Activated T-cell treated with anti-CD3 and anti-CD28 coated beads for 24 hours (primary cell): ENCODE results near the gene IFNL4.
"Not testable (repeated sequence)": the region's sequence is repeated elsewhere in the genome, so short reads cannot be mapped to it uniquely, and the experiment has no call there.

Experiments
- DNase-seq: peaks from one replicate; pipeline ENCODE4 v3.0.0-alpha.2; 2020; ENCODE audit warnings: low read depth

Gene IFNL4

GRCh38 chr19:39248806-39249205 lies at the start of gene IFNL4:
Gene IFNL4 (minus strand): TSS chr19:39248856.
- no peak for DNase-seq

- peak; percentile 25 for DNase-seq
Measured at GRCh38 chr19:39297931-39298634, 49.4 kb upstream of the IFNL4 start.

- no peak for DNase-seq
Measured at GRCh38 chr19:39296906-39297305, 48.2 kb upstream of the IFNL4 start.

- no peak for DNase-seq
Measured at GRCh38 chr19:39296055-39296645, 47.5 kb upstream of the IFNL4 start, which contains the start of gene IFNL1. Gene IFNL1 (plus strand): TSS chr19:39296407. CDS start chr19:39296422, 15 bp downstream.

- no peak for DNase-seq
Measured at GRCh38 chr19:39293394-39293793, 44.7 kb upstream of the IFNL4 start.

- DNase-seq: no peak
Measured at GRCh38 chr19:39284032-39284431, 35.4 kb upstream of the IFNL4 start.

GRCh38 chr19:39282021-39282420 lies 33.4 kb upstream of the IFNL4 start:
- DNase-seq: no peak

- DNase-seq: no peak
Measured at GRCh38 chr19:39277598-39277997, 28.9 kb upstream of the IFNL4 start.

- DNase-seq: no peak
Measured at GRCh38 chr19:39276740-39277139, 28.1 kb upstream of the IFNL4 start.

- no peak for DNase-seq
Measured at GRCh38 chr19:39275578-39275977, 26.9 kb upstream of the IFNL4 start.

GRCh38 chr19:39273859-39274258 lies 25.2 kb upstream of the IFNL4 start:
- not testable (repeated sequence) for DNase-seq

- DNase-seq: no peak
Measured at GRCh38 chr19:39270036-39270871, 21.6 kb upstream of the IFNL4 start.

- not testable (repeated sequence) for DNase-seq
Measured at GRCh38 chr19:39269369-39269768, 20.7 kb upstream of the IFNL4 start.

- DNase-seq: not testable (repeated sequence)
Measured at GRCh38 chr19:39268531-39269223, 20.0 kb upstream of the IFNL4 start.

- DNase-seq: not testable (repeated sequence)
Measured at GRCh38 chr19:39268085-39268484, 19.4 kb upstream of the IFNL4 start, which contains the start of gene IFNL2. Gene IFNL2 (plus strand): TSS chr19:39268396. CDS start chr19:39268569, 173 bp downstream.

GRCh38 chr19:39265321-39265916 lies 16.8 kb upstream of the IFNL4 start:
- no peak for DNase-seq

- no peak for DNase-seq
Measured at GRCh38 chr19:39264306-39265290, 15.9 kb upstream of the IFNL4 start.

GRCh38 chr19:39263912-39264305 lies 15.3 kb upstream of the IFNL4 start:
- DNase-seq: no peak

GRCh38 chr19:39262496-39262895 lies 13.8 kb upstream of the IFNL4 start:
- DNase-seq: no peak

GRCh38 chr19:39261704-39262103 lies 13.0 kb upstream of the IFNL4 start:
- DNase-seq: no peak
